ENCODE measurements around the gene DNAJB14.

DNA sequence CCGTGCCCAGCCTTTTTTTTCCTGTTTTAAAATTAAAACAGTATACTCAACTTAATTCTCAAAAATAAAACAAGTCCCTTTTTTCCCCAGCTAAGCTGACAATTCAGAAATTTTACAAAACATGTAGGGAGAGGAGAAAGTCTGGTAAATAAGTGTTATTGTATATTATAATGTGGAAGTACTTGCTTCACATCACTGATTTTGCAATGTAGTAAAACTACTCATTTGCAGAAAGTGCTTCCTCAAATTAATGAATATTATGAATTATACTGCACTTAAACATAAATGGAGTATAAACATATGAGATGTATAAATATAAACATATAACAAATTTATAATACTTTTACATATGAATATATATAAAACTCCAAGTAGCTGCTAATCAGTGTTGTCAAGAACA is 15.3 kb upstream of the DNAJB14 start:
- TF ChIP-seq, protein P1, sequence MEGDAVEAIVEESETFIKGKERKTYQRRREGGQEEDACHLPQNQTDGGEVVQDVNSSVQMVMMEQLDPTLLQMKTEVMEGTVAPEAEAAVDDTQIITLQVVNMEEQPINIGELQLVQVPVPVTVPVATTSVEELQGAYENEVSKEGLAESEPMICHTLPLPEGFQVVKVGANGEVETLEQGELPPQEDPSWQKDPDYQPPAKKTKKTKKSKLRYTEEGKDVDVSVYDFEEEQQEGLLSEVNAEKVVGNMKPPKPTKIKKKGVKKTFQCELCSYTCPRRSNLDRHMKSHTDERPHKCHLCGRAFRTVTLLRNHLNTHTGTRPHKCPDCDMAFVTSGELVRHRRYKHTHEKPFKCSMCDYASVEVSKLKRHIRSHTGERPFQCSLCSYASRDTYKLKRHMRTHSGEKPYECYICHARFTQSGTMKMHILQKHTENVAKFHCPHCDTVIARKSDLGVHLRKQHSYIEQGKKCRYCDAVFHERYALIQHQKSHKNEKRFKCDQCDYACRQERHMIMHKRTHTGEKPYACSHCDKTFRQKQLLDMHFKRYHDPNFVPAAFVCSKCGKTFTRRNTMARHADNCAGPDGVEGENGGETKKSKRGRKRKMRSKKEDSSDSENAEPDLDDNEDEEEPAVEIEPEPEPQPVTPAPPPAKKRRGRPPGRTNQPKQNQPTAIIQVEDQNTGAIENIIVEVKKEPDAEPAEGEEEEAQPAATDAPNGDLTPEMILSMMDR (conservative IDR thresholded peaks at IDR 0.05; ENCODE audit: low read depth, low read length): no peak
- TF ChIP-seq RAD21 (IDR thresholded peaks at IDR 0.05; ENCODE audit: low read length) (no peak), POLR2A (IDR thresholded peaks at IDR 0.05; ENCODE audit: low read depth, low read length) (no peak), SMC3 (IDR thresholded peaks at IDR 0.05; ENCODE audit: low read depth, low read length) (no peak), MAFK (IDR thresholded peaks at IDR 0.05; ENCODE audit: low read depth, low read length) (no peak), BHLHE40 (IDR thresholded peaks at IDR 0.05; ENCODE audit: low read depth, low read length) (no peak), ELK1 (IDR thresholded peaks at IDR 0.05; ENCODE audit: borderline replicate concordance, low read depth, low read length) (no peak), RFX5 (IDR thresholded peaks at IDR 0.05; ENCODE audit: low read depth, low read length) (no peak), FOS (IDR thresholded peaks at IDR 0.05; ENCODE audit: low read depth, low read length) (no peak), CEBPB (IDR thresholded peaks at IDR 0.05; ENCODE audit: low read depth, low read length) (no peak)
- TF ChIP-seq, protein P2, sequence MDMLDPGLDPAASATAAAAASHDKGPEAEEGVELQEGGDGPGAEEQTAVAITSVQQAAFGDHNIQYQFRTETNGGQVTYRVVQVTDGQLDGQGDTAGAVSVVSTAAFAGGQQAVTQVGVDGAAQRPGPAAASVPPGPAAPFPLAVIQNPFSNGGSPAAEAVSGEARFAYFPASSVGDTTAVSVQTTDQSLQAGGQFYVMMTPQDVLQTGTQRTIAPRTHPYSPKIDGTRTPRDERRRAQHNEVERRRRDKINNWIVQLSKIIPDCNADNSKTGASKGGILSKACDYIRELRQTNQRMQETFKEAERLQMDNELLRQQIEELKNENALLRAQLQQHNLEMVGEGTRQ (IDR thresholded peaks at IDR 0.05; ENCODE audit: low read depth, low read length): no peak
